ENCODE results near the gene TTC27. TPM values are rescaled to one million over a fixed set of nuclear protein-coding genes. Genes with fewer than 3 reads are reported as not detected.
"Not testable (repeated sequence)": the region's sequence is repeated elsewhere in the genome, so short reads cannot be mapped to it uniquely, and the experiment has no call there.

TTC27 gene
- total RNA-seq, 4 donors from 2014 or later = 7.1 to 20.3 (median 10.4) TPM

DNA sequence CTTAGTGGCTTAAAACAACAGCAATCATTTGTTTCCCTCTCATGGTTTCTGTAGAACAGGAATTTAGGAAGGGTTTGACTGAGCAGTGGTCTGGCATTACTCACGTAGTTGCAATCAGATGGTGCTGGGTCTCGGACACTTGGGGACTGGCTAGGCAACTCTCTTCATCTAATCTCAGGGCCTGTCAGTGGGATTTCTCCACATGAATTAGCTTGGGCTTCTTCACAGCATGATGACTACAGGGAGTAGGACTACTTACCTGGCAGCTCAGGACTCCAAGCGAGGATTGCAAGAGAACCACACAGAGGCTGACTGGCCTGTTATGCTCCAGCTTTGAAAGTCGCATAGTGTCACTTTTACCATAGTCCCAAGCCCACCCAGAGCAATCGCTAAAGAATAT lies 125.1 kb downstream of the TTC27 start:
- in situ Hi-C loops (cut with MboI; ENCODE audit: low pct_ligation_motif_present in 1 of 4, low pct_unique_long_range_greater_than_20kb in 1 of 4, low sequenced_read_pairs in 3 of 4) = loop anchor here in 3 of 4 donors (25.0 kb wide), 2 partner anchors 609 to 634 kb away; no protein-coding TSS in a partner anchor
- 95 to 100% methylated on average over 3 to 5 of the region's 5 CpGs for WGBS, 2 donors (ENCODE audit: low coverage in 1 of 2)
- intact Hi-C loops (cut with DNase I; ENCODE audit: low total_unique reads) = no loop called here
- H3K27ac ChIP-seq = no peak overlapping the region
- H3K36me3 ChIP-seq = no peaks in the 10 kb centered on the region
- no peaks in the 10 kb centered on the region for H3K9me3 ChIP-seq
- no peak overlapping the region for H3K4me3 ChIP-seq
- no peaks in the 10 kb centered on the region for H3K4me1 ChIP-seq
- no peaks in the 10 kb centered on the region for H3K27me3 ChIP-seq
- TF ChIP-seq EP300 (IDR thresholded peaks at IDR 0.05; ENCODE audit: low read depth) = no peak
- no peak for DNase-seq

DNA sequence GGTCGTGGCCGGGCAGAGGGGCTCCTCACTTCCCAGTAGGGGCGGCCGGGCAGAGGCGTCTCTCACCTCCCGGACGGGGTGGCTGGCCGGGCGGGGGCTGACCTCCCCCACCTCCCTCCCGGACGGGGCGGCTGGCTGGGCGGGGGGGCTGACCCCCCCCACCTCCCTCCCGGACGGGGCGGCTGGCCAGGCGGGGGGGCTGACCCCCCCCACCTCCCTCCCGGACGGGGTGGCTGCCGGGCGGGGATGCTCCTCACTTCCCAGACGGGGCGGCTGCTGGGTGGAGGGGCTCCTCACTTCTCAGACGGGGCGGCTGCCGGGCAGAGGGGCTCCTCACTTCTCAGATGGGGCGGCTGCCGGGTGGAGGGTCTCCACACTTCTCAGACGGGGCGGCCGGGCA lies 126.8 kb downstream of the TTC27 start:
- H3K27ac ChIP-seq; intact Hi-C loops (cut with DNase I; ENCODE audit: low total_unique reads); H3K9me3 ChIP-seq; H3K36me3 ChIP-seq; H3K27me3 ChIP-seq; DNase-seq; H3K4me3 ChIP-seq; H3K4me1 ChIP-seq: not testable (repeated sequence)
- 100% methylated on average over 3 of the region's 31 CpGs; no CpG with 5 or more reads in 1 of the 2 donors for WGBS, 2 donors (ENCODE audit: low coverage in 1 of 2)
- in situ Hi-C loops (cut with MboI; ENCODE audit: low pct_ligation_motif_present in 1 of 4, low pct_unique_long_range_greater_than_20kb in 1 of 4, low sequenced_read_pairs in 3 of 4) = loop anchor here in 3 of 4 donors (25.0 kb wide), 2 partner anchors 608 to 633 kb away; no protein-coding TSS in a partner anchor

DNA sequence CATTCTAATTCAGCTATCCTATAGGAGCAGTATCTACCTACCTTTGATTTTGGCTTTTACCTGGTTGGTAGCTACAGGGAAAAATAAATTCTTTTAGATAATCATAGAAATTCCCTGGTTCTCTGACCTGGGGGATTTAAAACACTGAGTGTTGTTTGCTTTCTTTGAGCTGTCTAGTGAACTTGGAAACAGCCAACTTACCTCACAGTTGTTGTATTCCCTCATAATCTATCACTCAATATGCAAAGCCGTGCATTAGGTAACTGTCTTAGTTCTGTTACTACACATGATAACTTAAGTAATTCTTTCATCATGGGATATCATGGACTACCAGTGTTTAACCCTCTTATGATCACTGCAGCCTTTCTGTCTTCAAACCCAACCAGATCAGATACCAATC lies 127.8 kb downstream of the TTC27 start:
- Histone ChIP-seq H3K27me3 (no peaks in the 10 kb centered on the region), H3K27ac (no peak overlapping the region), H3K4me3 (no peak overlapping the region), H3K4me1 (no peaks in the 10 kb centered on the region), H3K9me3 (no peaks in the 10 kb centered on the region), H3K36me3 (peaks cover 0 to 9% (median 0%) of the 10 kb centered on the region in 4 donors)
- no peak for TF ChIP-seq POLR2A (IDR thresholded peaks at IDR 0.05)
- no peak for TF ChIP-seq POLR2AphosphoS5 (IDR thresholded peaks at IDR 0.05)
- TF ChIP-seq, protein P1, sequence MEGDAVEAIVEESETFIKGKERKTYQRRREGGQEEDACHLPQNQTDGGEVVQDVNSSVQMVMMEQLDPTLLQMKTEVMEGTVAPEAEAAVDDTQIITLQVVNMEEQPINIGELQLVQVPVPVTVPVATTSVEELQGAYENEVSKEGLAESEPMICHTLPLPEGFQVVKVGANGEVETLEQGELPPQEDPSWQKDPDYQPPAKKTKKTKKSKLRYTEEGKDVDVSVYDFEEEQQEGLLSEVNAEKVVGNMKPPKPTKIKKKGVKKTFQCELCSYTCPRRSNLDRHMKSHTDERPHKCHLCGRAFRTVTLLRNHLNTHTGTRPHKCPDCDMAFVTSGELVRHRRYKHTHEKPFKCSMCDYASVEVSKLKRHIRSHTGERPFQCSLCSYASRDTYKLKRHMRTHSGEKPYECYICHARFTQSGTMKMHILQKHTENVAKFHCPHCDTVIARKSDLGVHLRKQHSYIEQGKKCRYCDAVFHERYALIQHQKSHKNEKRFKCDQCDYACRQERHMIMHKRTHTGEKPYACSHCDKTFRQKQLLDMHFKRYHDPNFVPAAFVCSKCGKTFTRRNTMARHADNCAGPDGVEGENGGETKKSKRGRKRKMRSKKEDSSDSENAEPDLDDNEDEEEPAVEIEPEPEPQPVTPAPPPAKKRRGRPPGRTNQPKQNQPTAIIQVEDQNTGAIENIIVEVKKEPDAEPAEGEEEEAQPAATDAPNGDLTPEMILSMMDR (IDR thresholded peaks at IDR 0.05) = no peak
- no peak for TF ChIP-seq EP300 (IDR thresholded peaks at IDR 0.05; ENCODE audit: low read depth)
- 100% methylated on average over 1 of the region's 1 CpG for WGBS, 2 donors (ENCODE audit: low coverage in 1 of 2)
- in situ Hi-C loops (cut with MboI; ENCODE audit: low pct_ligation_motif_present in 1 of 4, low pct_unique_long_range_greater_than_20kb in 1 of 4, low sequenced_read_pairs in 3 of 4) = loop anchor here in 3 of 4 donors (25.0 kb wide), 2 partner anchors 607 to 632 kb away; no protein-coding TSS in a partner anchor
- intact Hi-C loops (cut with DNase I; ENCODE audit: low total_unique reads) = no loop called here
- DNase-seq = no peak

DNA sequence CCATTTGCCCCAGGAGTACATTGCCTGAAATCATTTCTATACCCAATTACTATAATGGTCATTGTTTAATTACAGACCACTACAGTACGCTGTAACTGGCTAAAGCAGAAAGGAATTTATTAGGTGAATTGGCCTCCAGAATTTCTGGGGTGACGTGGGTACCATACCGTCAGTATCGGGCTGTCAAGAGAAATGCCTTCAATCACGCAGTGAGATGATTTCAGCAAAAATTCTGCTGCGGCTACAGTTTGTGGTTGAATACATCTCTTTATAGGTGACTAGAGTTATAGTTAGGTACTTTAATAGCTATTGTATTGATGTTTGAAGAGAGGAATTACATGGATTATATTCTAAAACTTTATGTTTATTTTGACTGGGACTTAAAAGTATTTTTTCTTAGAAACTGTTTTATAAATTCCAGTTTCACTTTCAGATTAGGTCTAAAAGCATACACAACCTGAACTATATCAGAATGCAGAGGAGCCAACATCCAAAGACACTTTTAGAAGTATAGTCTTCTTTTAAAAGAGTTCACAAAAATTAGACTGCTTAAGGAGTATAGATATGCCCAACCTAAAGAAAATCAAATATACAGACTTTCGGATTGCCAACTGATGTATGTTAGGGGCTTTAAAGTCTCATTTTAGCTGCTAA lies 128.4 kb downstream of the TTC27 start:
- H3K4me1 ChIP-seq = no peaks in the 10 kb centered on the region
- no peak for TF ChIP-seq POLR2A (IDR thresholded peaks at IDR 0.05)
- TF ChIP-seq, protein P1 (IDR thresholded peaks at IDR 0.05) = no peak
- TF ChIP-seq EP300 (IDR thresholded peaks at IDR 0.05; ENCODE audit: low read depth) = no peak
- no peak for TF ChIP-seq POLR2AphosphoS5 (IDR thresholded peaks at IDR 0.05)
- WGBS, 2 donors (ENCODE audit: low coverage in 1 of 2) = 80 to 83% methylated on average over 7 of the region's 7 CpGs
- DNase-seq = no peak
- no peaks in the 10 kb centered on the region for H3K27me3 ChIP-seq
- peaks cover 0 to 9% (median 0%) of the 10 kb centered on the region in 4 donors for H3K36me3 ChIP-seq
- intact Hi-C loops (cut with DNase I; ENCODE audit: low total_unique reads) = no loop called here
- H3K4me3 ChIP-seq = no peak overlapping the region
- no peaks in the 10 kb centered on the region for H3K9me3 ChIP-seq
- in situ Hi-C loops (cut with MboI; ENCODE audit: low pct_ligation_motif_present in 1 of 4, low pct_unique_long_range_greater_than_20kb in 1 of 4, low sequenced_read_pairs in 3 of 4) = loop anchor here in 3 of 4 donors (25.0 kb wide), 2 partner anchors 606 to 631 kb away; no protein-coding TSS in a partner anchor
- no peak overlapping the region for H3K27ac ChIP-seq

DNA sequence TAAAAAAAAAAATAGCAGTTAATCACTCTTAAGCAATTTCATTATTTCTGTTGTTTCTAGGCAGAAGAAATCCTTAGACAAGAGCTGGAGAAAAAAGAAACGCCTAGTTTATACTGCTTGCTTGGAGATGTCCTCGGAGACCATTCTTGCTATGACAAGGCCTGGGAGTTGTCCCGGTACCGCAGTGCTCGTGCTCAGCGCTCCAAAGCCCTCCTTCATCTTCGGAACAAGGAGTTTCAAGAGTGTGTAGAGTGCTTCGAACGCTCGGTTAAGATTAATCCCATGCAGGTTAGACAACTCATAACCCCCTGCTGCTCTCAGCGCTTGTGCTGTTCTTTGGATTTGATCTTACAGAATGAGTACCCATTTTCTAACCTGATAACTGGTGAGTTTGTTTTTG lies 130.4 kb downstream of the TTC27 start:
- Histone ChIP-seq H3K4me1 (no peaks in the 10 kb centered on the region), H3K4me3 (no peak overlapping the region), H3K36me3 (peaks cover 0 to 9% (median 0%) of the 10 kb centered on the region in 4 donors), H3K9me3 (no peaks in the 10 kb centered on the region), H3K27ac (no peak overlapping the region), H3K27me3 (no peaks in the 10 kb centered on the region)
- intact Hi-C loops (cut with DNase I; ENCODE audit: low total_unique reads) (no loop called here), in situ Hi-C loops (cut with MboI; ENCODE audit: low pct_ligation_motif_present in 1 of 4, low pct_unique_long_range_greater_than_20kb in 1 of 4, low sequenced_read_pairs in 3 of 4) (loop anchor here in 3 of 4 donors (25.0 kb wide), 2 partner anchors 604 to 629 kb away; no protein-coding TSS in a partner anchor)
- TF ChIP-seq POLR2AphosphoS5 (IDR thresholded peaks at IDR 0.05) (no peak), EP300 (IDR thresholded peaks at IDR 0.05; ENCODE audit: low read depth) (no peak), POLR2A (IDR thresholded peaks at IDR 0.05) (no peak)
- TF ChIP-seq, protein P1 (IDR thresholded peaks at IDR 0.05) = no peak
- 93 to 96% methylated on average over 11 of the region's 11 CpGs for WGBS, 2 donors (ENCODE audit: low coverage in 1 of 2)
- no peak for DNase-seq
